ENCODE results near the gene PTPRA. TPM values are rescaled to one million over a fixed set of nuclear protein-coding genes. Genes with fewer than 3 reads are reported as not detected.

Gene PTPRA
- total and polyA plus RNA-seq, 2 of the 13 experiments (the other 11 are each of a cell fraction or from before 2014, with no cell fraction given): 47.2 to 127 TPM

GRCh38 chr20:3043322-3043721, 170.0 kb downstream of the PTPRA start, which contains the start of gene GNRH2:
GNRH2 (plus strand) TSS chr20:3043622; CDS start chr20:3044415, 793 bp downstream.
- FAIRE-seq: no peak
- Histone ChIP-seq H3K27me3 (ENCODE audit: control insufficient read depth in 1 of 2, insufficient read depth in 2 of 2, low read length in 2 of 2) (no peaks in the 10 kb centered on the region; a peak in 1 of 5 replicates), H3K36me3 (replicated peaks in 1 of 2; ENCODE audit: control insufficient read depth in 1 of 2, insufficient read depth in 2 of 2, low read length in 2 of 2) (peaks cover 21 to 31% of the 10 kb centered on the region in 2 experiments), H3K9ac (ENCODE audit: insufficient read depth, low read depth, low read length) (no peak within 1 kb of the TSS), H4K20me1 (ENCODE audit: insufficient read depth, low read length) (no peaks in the 10 kb centered on the region), H3K79me2 (ENCODE audit: insufficient read depth, low read length) (peaks cover 18% of the 10 kb centered on the region), H3K4me3 (replicated peaks in 1 of 3; ENCODE audit: insufficient read depth in 1 of 3, low read depth in 2 of 3, low read length in 3 of 3) (no peak within 1 kb of the TSS), H3K27ac (ENCODE audit: extremely low read length, insufficient read depth, low read length) (no peak within 1 kb of the TSS), H3K4me1 (ENCODE audit: insufficient read depth, low read length) (peaks cover 39% of the 10 kb centered on the region), H3K9me3 (ENCODE audit: low read length) (no peaks in the 10 kb centered on the region), H3K4me2 (ENCODE audit: low read depth, low read length) (no peak within 1 kb of the TSS), H2AFZ (ENCODE audit: low read length) (no peak within 1 kb of the TSS)
- ChIA-PET POLR2A (no interaction called here), CTCF (ENCODE audit: low intra/inter-chr PET ratio, low total read pairs) (no interaction called here)
- no peak for TF ChIP-seq PBX3 (CRISPR knock-in tag; IDR thresholded peaks at IDR 0.05; ENCODE audit: borderline replicate concordance)
- peak; percentile 15; the same call in 1 of the 2 replicates for TF ChIP-seq ZNF225 (CRISPR knock-in tag; IDR thresholded peaks at IDR 0.05)
- 87% methylated on average over 3 of the region's 3 CpGs for WGBS (ENCODE audit: low lambda C conversion rate)
- BruUV-seq (replicated peaks): no TSS peak
- intact Hi-C loops (cut with micrococcal nuclease; ENCODE audit: unreplicated experiment) (loop anchor here (10.0 kb wide), 1 partner anchor 129 kb away; no protein-coding TSS in a partner anchor), in situ Hi-C loops (cut with HindIII; ENCODE audit: extremely low pct_ligation_motif_present, low pct_unique_long_range_greater_than_20kb) (no loop called here)
- no peak for ATAC-seq
- no peak for DNase-seq (ENCODE audit: low spot score)

DNA sequence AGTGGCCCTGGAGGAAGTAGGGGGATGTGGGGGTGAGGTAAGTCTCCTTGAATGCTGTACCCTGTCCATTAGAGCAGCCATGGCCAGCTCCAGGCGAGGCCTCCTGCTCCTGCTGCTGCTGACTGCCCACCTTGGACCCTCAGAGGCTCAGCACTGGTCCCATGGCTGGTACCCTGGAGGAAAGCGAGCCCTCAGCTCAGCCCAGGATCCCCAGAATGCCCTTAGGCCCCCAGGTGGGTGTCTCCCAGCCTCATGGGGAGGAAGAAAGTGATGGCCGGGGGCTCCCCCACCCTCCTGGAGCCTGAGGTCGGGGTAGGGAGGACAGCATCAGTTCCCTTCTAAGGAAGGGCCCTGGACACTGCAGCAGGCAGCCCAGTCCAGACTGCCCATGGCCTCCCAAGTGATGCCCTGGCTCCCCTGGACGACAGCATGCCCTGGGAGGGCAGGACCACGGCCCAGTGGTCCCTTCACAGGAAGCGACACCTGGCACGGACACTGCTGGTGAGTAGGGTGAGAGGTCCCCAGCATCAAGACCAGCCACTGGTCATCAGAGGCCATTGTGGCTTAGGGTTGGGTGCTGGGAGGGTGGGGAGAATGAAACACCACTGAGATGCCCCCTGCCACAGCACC, 171.2 kb downstream of the PTPRA start:
- in situ Hi-C loops (cut with HindIII; ENCODE audit: extremely low pct_ligation_motif_present, low pct_unique_long_range_greater_than_20kb) (no loop called here), intact Hi-C loops (cut with micrococcal nuclease; ENCODE audit: unreplicated experiment) (loop anchor here (10.0 kb wide), 1 partner anchor 130 kb away; no protein-coding TSS in a partner anchor)
- no peak for FAIRE-seq
- TF ChIP-seq MTA1 (CRISPR knock-in tag; IDR thresholded peaks at IDR 0.05; ENCODE audit: borderline replicate concordance) (peak; percentile 40; the same call in 1 of the 2 replicates), EEA1 (CRISPR knock-in tag; IDR thresholded peaks at IDR 0.05; ENCODE audit: borderline replicate concordance) (0 out of 2 replicates have a peak, but pooled peaks have one; percentile 2), SP4 (CRISPR knock-in tag; IDR thresholded peaks at IDR 0.05) (peak; percentile 42; the same call in 1 of the 2 replicates), MXD3 (CRISPR knock-in tag; IDR thresholded peaks at IDR 0.05) (0 out of 2 replicates have a peak, but pooled peaks have one; percentile 4), ZNF260 (CRISPR knock-in tag; IDR thresholded peaks at IDR 0.05; ENCODE audit: borderline replicate concordance, low read depth) (0 out of 2 replicates have a peak, but pooled peaks have one; percentile 37), ZFP41 (CRISPR knock-in tag; IDR thresholded peaks at IDR 0.05; ENCODE audit: borderline replicate concordance) (peak; percentile 10; the same call in 1 of the 2 replicates), NFIB (CRISPR knock-in tag; IDR thresholded peaks at IDR 0.05; ENCODE audit: borderline replicate concordance) (no peak), PLRG1 (conservative IDR thresholded peaks at IDR 0.05) (no peak), ZNF446 (CRISPR knock-in tag; IDR thresholded peaks at IDR 0.05) (no peak), DPF2 (CRISPR knock-in tag; IDR thresholded peaks at IDR 0.05; ENCODE audit: borderline replicate concordance, low read depth) (0 out of 2 replicates have a peak, but pooled peaks have one; percentile 24), SMC3 (IDR thresholded peaks at IDR 0.05; ENCODE audit: low read length) (no peak), ZNF782 (CRISPR knock-in tag; IDR thresholded peaks at IDR 0.05; ENCODE audit: borderline replicate concordance) (0 out of 2 replicates have a peak, but pooled peaks have one; percentile 26)

More for the DNA sequence above, 171.2 kb downstream of the PTPRA start:
- no TSS peak for BruUV-seq (replicated peaks)
- Histone ChIP-seq H4K20me1 (ENCODE audit: insufficient read depth, low read length) (no peaks in the 10 kb centered on the region), H3K4me2 (ENCODE audit: low read depth, low read length) (peak overlapping the region; percentile 99), H3K4me3 (replicated peaks in 1 of 3; ENCODE audit: insufficient read depth in 1 of 3, low read depth in 2 of 3, low read length in 3 of 3) (peak overlapping the region in 1 of 3 experiments; percentile 97; a peak in 1 of 6 replicates), H3K27me3 (ENCODE audit: control insufficient read depth in 1 of 2, insufficient read depth in 2 of 2, low read length in 2 of 2) (no peaks in the 10 kb centered on the region; a peak in 1 of 5 replicates), H3K79me2 (ENCODE audit: insufficient read depth, low read length) (peaks cover 18% of the 10 kb centered on the region), H3K9ac (ENCODE audit: insufficient read depth, low read depth, low read length) (no peak overlapping the region), H3K27ac (ENCODE audit: extremely low read length, insufficient read depth, low read length) (no peak overlapping the region), H3K4me1 (ENCODE audit: insufficient read depth, low read length) (peaks cover 42% of the 10 kb centered on the region), H3K36me3 (replicated peaks in 1 of 2; ENCODE audit: control insufficient read depth in 1 of 2, insufficient read depth in 2 of 2, low read length in 2 of 2) (peaks cover 20 to 30% of the 10 kb centered on the region in 2 experiments), H3K9me3 (ENCODE audit: low read length) (no peaks in the 10 kb centered on the region), H2AFZ (ENCODE audit: low read length) (no peak overlapping the region)
- POLR2A ChIA-PET: interaction anchor here (1.0 to 2.4 kb wide), 7 partner anchors 9 to 173 kb away, joined by 3 to 10 read pairs (median 5); partner anchors contain the start of gene PTPRA
- ATAC-seq (no peak), DNase-seq (ENCODE audit: low spot score) (no peak)
- CTCF ChIA-PET (ENCODE audit: low intra/inter-chr PET ratio, low total read pairs): no interaction called here
- 93% methylated on average over 3 of the region's 8 CpGs for WGBS (ENCODE audit: low lambda C conversion rate)
